ENCODE data around the gene SMYD2. TPM values are rescaled to one million over a fixed set of nuclear protein-coding genes. Genes with fewer than 3 reads are reported as not detected.

The SMYD2 gene
- total RNA-seq, 1 donor from 2014 or later, result 35.5 TPM

- Mint-ChIP-seq H3K4me3 (no peak overlapping the region), H3K4me1 (ENCODE audit: unreplicated experiment) (peaks cover 26% of the 10 kb centered on the region), H3K27ac (peak overlapping the region; percentile 26), H3K27me3 (no peaks in the 10 kb centered on the region), H3K9me3 (no peaks in the 10 kb centered on the region), H3K36me3 (peaks cover 6% of the 10 kb centered on the region)
- TF ChIP-seq, protein P1, sequence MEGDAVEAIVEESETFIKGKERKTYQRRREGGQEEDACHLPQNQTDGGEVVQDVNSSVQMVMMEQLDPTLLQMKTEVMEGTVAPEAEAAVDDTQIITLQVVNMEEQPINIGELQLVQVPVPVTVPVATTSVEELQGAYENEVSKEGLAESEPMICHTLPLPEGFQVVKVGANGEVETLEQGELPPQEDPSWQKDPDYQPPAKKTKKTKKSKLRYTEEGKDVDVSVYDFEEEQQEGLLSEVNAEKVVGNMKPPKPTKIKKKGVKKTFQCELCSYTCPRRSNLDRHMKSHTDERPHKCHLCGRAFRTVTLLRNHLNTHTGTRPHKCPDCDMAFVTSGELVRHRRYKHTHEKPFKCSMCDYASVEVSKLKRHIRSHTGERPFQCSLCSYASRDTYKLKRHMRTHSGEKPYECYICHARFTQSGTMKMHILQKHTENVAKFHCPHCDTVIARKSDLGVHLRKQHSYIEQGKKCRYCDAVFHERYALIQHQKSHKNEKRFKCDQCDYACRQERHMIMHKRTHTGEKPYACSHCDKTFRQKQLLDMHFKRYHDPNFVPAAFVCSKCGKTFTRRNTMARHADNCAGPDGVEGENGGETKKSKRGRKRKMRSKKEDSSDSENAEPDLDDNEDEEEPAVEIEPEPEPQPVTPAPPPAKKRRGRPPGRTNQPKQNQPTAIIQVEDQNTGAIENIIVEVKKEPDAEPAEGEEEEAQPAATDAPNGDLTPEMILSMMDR (conservative IDR thresholded peaks at IDR 0.05), result no peak
- no peak for DNase-seq (ENCODE audit: extremely low spot score, unreplicated experiment)
These were observed 9.6 kb downstream of the SMYD2 start for GRCh38 chr1:214290424-214291037.

- TF ChIP-seq, protein P1 (conservative IDR thresholded peaks at IDR 0.05), result no peak
- Mint-ChIP-seq H3K4me1 (ENCODE audit: unreplicated experiment) (peaks cover 44% of the 10 kb centered on the region), H3K27ac (no peak overlapping the region), H3K4me3 (no peak overlapping the region), H3K9me3 (no peaks in the 10 kb centered on the region), H3K36me3 (peaks cover 6% of the 10 kb centered on the region), H3K27me3 (no peaks in the 10 kb centered on the region)
- no peak for DNase-seq (ENCODE audit: extremely low spot score, unreplicated experiment)
These were observed 11.4 kb downstream of the SMYD2 start for GRCh38 chr1:214292322-214292721.

- H3K27me3 Mint-ChIP-seq, result no peaks in the 10 kb centered on the region
- no peak overlapping the region for H3K4me3 Mint-ChIP-seq
- no peaks in the 10 kb centered on the region for H3K36me3 Mint-ChIP-seq
- TF ChIP-seq, protein P1 (conservative IDR thresholded peaks at IDR 0.05), result no peak
- H3K4me1 Mint-ChIP-seq (ENCODE audit: unreplicated experiment), result peaks cover 31% of the 10 kb centered on the region
- H3K27ac Mint-ChIP-seq, result no peak overlapping the region
- DNase-seq (ENCODE audit: extremely low spot score, unreplicated experiment), result no peak
- H3K9me3 Mint-ChIP-seq, result no peaks in the 10 kb centered on the region
These were observed 15.0 kb downstream of the SMYD2 start for GRCh38 chr1:214295934-214296333.

DNA sequence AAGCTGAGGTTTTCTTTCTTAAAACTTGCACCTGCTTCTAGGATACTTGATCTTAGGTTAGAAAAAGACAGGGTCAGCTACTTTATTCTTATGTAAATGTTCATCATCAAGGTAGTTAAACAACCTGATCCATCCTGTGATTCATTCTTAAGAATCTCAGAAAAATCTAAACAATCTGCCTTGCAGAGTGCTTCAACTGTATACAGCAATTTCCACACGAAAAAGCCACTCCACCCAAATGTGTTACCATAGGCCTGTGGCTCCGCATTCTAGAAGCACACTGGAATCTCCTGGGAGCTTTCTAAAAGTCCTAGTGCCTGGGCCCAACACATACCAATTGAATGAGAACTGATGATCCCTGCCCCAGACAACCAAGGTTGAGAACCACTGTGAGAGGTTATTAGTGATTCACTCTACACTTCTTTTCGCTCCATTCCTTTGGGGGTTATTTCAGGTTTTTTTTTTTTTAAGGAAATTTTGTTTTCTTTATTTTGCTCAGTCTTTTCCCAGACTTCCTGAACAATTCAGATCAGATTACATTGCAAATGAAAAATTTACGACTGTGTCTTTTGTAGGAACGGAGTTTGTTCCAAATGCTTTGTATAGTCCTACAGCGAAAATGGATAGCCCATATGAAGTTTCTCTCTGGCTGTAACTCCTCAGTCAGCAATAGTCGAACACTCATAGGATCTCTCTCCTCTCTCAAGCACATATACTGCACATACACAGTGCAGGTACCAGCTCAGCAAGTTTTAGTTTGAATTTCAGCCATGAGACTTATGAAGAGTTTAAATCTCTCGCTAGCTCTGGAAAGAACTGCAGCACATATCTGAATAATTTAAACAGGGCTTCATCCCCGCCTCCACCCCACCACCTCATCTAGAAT, 16.1 kb downstream of the SMYD2 start:
- Mint-ChIP-seq H3K4me3 (no peak overlapping the region), H3K36me3 (no peaks in the 10 kb centered on the region), H3K27me3 (no peaks in the 10 kb centered on the region), H3K4me1 (ENCODE audit: unreplicated experiment) (peaks cover 30% of the 10 kb centered on the region), H3K27ac (peak overlapping the region; percentile 7), H3K9me3 (no peaks in the 10 kb centered on the region)
- no peak for DNase-seq (ENCODE audit: extremely low spot score, unreplicated experiment)
- TF ChIP-seq, protein P1 (conservative IDR thresholded peaks at IDR 0.05), result no peak

GRCh38 chr1:214300149-214300780, 19.3 kb downstream of the SMYD2 start:
- Mint-ChIP-seq H3K27me3 (no peaks in the 10 kb centered on the region), H3K4me3 (no peak overlapping the region), H3K36me3 (no peaks in the 10 kb centered on the region), H3K4me1 (ENCODE audit: unreplicated experiment) (peaks cover 36% of the 10 kb centered on the region), H3K27ac (no peak overlapping the region), H3K9me3 (no peaks in the 10 kb centered on the region)
- TF ChIP-seq, protein P1 (conservative IDR thresholded peaks at IDR 0.05), result no peak
- no peak for DNase-seq (ENCODE audit: extremely low spot score, unreplicated experiment)

Measured in type B pancreatic cell (in vitro differentiated cells).